Mucosa of rectum (tissue), 2 donors: ENCODE results near the gene OR2M7.
"Not testable (repeated sequence)": the region's sequence is repeated elsewhere in the genome, so short reads cannot be mapped to it uniquely, and the experiment has no call there.

Source experiments
- H3K27ac ChIP-seq, 2 donors: one replicate each; pipeline ENCODE4 v1.7.0; 2013; ENCODE audit warnings: inconsistent platforms in 2 of 2, low read depth in 2 of 2, low read length in 2 of 2
- H3K27me3 ChIP-seq, 2 donors: one replicate each; pipeline ENCODE4 v1.7.0; 2013; ENCODE audit warnings: low read length in 2 of 2; ENCODE audit not compliant: control insufficient read depth in 2 of 2, insufficient read depth in 2 of 2
- H3K36me3 ChIP-seq, 2 donors: one replicate each; pipeline ENCODE4 v1.7.0; 2013; ENCODE audit warnings: low read length in 2 of 2; ENCODE audit not compliant: control insufficient read depth in 2 of 2, insufficient read depth in 2 of 2
- H3K4me1 ChIP-seq, 2 donors: one replicate each; pipeline ENCODE4 v1.7.0; 2013; ENCODE audit warnings: low read length in 2 of 2, mild to moderate bottlenecking in 1 of 2; ENCODE audit not compliant: control insufficient read depth in 2 of 2, insufficient read depth in 2 of 2
- H3K4me3 ChIP-seq, 2 donors: one replicate each; pipeline ENCODE4 v1.7.0; 2013; ENCODE audit warnings: low read length in 2 of 2
- H3K9ac ChIP-seq, 2 donors: one replicate each; pipeline ENCODE4 v1.7.0; 2013; ENCODE audit warnings: low read length in 2 of 2, low read depth in 1 of 2, mild to moderate bottlenecking in 1 of 2
- H3K9me3 ChIP-seq, 2 donors: one replicate each; pipeline ENCODE4 v1.7.0; 2013; ENCODE audit warnings: low read length in 2 of 2; ENCODE audit not compliant: control insufficient read depth in 2 of 2
- donor health status: healthy.
- donor health status: Normal muscosa, but diverticular disease.

The OR2M7 gene

DNA sequence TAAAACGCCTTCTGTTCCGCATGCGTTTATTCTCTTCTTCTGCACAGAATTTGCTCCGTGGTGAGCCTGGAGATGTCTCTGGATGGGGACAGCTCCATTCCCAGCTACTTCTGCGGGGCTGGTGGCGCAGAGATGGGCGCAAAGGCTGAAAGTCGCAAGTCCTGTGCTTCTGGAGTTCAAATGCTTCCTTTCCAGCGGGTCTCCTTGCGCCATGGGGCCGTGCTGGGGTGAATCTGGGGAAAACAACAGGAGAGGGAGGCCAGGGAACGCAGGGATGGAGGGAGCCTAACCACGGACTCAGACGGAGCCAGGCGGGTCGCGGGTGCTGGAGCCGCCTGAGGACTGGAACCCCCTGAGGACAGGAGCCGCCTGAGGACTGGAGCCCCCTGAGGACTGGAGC, 18.3 kb downstream of the OR2M7 start:
- Histone ChIP-seq H3K4me1 (no peaks in the 10 kb centered on the region), H3K4me3 (no peak overlapping the region), H3K27ac (no peak overlapping the region), H3K36me3 (no peaks in the 10 kb centered on the region), H3K9ac (no peak overlapping the region), H3K9me3 (no peaks in the 10 kb centered on the region), H3K27me3 (no peaks in the 10 kb centered on the region)

DNA sequence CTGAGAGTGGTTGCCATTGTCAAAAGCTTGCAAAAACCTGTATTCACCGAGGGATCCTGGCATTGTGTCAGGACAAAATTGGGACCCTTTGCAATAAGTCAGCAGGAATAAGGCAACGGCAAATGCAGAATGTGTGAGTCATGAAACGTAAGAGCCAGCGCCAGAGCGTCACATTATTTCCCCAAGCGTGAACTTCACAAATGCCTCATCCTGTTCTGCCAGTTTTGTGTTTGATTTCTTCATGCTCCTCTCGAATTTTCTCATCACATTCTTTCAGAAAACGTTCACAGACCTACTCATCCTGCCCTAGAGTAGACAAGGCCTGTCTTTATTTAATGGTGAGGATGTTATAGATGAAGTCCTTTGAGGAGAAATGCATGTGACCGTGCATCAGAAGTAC, 18.7 kb downstream of the OR2M7 start:
- not testable (repeated sequence) for H3K9ac ChIP-seq, H3K36me3 ChIP-seq, H3K27ac ChIP-seq, H3K27me3 ChIP-seq, H3K4me1 ChIP-seq, H3K9me3 ChIP-seq, H3K4me3 ChIP-seq

GRCh38 chr1:248303324-248303723, 21.0 kb downstream of the OR2M7 start, which contains the start of gene OR2T12:
TSS of gene OR2T12 (minus strand) at chr1:248303424. CDS start at chr1:248295578, 7,846 bp downstream.
- Histone ChIP-seq H3K27me3 (no peaks in the 10 kb centered on the region), H3K36me3 (no peaks in the 10 kb centered on the region), H3K9me3 (no peaks in the 10 kb centered on the region), H3K4me1 (no peaks in the 10 kb centered on the region), H3K27ac (no peak within 1 kb of the TSS), H3K4me3 (no peak within 1 kb of the TSS), H3K9ac (no peak within 1 kb of the TSS)

GRCh38 chr1:248288391-248288790, 36.0 kb downstream of the OR2M7 start:
- Histone ChIP-seq H3K36me3 (no peaks in the 10 kb centered on the region), H3K9ac (no peak overlapping the region), H3K9me3 (peaks cover 0 to 2% of the 10 kb centered on the region in 2 donors), H3K27ac (no peak overlapping the region), H3K4me3 (no peak overlapping the region), H3K4me1 (no peaks in the 10 kb centered on the region), H3K27me3 (no peaks in the 10 kb centered on the region)

DNA sequence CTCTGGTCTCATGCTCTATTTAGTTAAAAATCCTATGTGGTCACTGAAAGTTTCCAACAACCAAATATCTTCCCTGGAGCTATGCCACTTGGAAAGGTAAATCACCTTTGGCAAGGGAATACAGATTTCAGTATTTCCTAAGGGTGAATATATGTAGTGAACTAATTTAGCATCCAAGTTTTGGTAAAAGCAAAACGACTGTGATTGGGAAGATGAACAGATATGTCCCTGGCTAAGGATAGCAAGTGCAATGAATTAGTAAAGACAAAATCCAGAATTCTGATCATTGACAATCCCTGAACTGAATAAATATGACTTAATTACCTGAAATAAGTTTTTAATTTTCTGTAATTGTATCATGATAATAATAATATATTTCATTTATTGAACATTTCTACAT, 46.5 kb downstream of the OR2M7 start, which contains the start of gene OR2T33:
TSS of gene OR2T33 (minus strand) at position 101 of the 400 bp plus-strand sequence. CDS start 4,162 bp downstream, outside the sequence.
- no peak within 1 kb of the TSS for H3K9ac ChIP-seq
- H3K9me3 ChIP-seq, result no peaks in the 10 kb centered on the region
- no peaks in the 10 kb centered on the region for H3K27me3 ChIP-seq
- no peaks in the 10 kb centered on the region for H3K36me3 ChIP-seq
- no peak within 1 kb of the TSS for H3K4me3 ChIP-seq
- no peak within 1 kb of the TSS for H3K27ac ChIP-seq
- no peaks in the 10 kb centered on the region for H3K4me1 ChIP-seq
